Activated naive CD4-positive, alpha-beta T cell treated with Interleukin-2 at 50 U/mL for 16 hours (primary cell): ENCODE results near the gene RWDD3.

Experiments
- DNase-seq: peaks from one replicate; pipeline ENCODE4 v3.0.0-alpha.2; 2020

The RWDD3 gene, protein sequence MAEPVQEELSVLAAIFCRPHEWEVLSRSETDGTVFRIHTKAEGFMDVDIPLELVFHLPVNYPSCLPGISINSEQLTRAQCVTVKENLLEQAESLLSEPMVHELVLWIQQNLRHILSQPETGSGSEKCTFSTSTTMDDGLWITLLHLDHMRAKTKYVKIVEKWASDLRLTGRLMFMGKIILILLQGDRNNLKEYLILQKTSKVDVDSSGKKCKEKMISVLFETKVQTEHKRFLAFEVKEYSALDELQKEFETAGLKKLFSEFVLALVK

GRCh38 chr1:95233737-95234500 lies at the start of gene RWDD3:
Gene RWDD3 (plus strand): TSS chr1:95234210. CDS start chr1:95234231, 21 bp downstream.
- DNase-seq = peak; percentile 93

DNA sequence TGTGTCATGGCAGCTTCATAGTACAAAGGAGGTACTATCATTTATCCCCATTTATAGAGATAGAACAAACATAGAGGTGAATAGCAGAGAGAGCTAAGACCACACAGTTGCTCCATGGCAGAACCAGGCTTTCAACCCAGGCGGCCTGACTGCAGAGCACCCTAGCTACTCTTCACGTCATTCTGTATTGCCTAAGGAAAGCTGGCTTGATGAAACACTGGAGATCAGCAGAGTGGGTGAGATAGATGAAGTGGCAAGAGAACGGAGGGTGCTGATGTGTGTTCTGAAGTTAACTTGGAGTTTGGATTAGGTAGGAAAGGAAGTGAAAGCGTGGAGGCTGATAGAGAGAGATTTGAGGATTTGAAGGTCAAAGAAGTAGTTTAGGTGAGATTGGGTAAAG lies 47.9 kb upstream of the RWDD3 start:
- no peak for DNase-seq

DNA sequence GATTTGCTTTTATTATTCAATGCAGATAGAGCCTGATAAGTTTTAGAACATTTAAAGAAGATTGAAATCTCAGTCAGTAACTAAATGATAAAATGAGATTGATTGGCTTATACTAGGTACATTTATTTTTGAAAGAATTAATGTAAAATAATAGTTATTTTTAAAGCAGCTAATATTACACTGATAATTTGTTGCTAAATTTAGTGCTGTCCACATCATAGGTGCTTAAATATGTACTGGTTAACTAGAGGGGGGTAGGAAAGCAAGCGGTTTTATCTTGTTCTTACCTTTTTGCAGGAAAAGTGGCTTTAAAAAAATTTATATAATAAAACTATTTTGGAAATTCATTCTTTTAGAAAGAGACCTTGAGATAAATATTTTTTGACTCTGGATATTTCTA lies 40.4 kb upstream of the RWDD3 start:
- no peak for DNase-seq

DNA sequence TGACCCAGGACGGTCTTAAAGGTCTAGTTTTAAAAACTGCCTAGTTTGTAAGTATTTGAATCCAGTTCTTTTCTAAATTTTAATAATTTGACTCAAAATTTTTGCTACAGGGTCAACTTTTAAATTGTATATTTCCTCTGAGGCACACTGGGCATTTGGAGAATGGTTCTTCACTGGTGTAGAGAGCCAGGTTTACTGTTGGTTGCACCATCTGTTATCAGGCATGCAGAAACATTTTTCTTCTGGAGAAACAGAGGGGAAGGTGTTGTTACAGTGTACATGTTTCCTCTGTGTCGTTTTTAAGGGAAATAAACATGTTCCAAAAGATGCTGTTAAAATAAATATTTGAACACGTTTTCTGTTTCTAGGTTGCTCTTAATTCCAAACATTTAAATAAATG lies 39.0 kb upstream of the RWDD3 start:
- no peak for DNase-seq

DNA sequence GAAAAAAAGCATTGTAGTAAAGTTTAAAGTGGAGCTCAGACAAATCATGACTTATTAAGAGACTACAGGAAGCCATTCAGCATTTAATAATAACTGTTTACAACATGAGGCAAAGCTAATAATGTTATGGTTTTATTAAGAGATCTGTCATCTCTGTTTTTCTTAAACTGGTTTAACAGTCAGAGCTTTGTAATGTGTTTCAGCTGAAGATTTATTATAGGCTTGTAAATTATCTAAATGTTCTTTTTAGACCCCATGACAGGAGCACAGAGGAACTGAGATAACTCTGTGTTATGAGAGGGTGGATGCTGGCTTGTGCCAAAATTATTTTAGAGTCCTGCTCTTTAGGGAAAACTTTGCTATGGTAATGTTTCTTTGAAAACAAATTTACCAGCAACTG lies 38.0 kb upstream of the RWDD3 start:
- DNase-seq = no peak

DNA sequence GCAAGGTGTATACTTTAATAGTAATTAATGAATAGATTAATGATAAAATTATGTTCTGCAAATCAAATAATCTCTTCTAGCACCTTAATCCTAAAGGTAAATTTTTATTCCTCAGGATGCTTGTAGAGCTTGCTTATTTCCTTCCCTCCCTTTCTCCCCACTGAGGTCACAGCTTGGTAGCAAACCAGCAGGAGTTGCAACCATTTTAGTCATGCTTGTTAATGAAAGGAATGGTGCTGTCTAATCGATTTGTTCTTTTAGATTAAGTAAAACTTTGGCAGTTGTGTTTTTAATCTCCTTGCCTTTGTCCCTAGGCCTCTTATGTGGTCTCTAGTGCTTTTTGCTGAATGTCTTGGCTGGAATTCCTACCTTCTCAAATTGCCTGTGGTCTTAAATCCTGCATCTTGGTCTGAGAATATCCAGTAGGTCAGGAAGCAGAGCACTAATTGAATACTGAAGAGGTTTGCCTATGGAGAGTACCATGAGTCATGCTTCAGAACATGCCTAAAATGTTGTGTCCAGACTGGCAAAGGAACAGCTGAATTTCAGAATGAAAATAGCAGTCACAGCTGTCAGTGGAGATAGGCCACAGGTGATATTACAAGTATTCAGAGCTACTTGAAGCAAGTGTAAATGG lies 36.3 kb upstream of the RWDD3 start:
- DNase-seq = no peak

DNA sequence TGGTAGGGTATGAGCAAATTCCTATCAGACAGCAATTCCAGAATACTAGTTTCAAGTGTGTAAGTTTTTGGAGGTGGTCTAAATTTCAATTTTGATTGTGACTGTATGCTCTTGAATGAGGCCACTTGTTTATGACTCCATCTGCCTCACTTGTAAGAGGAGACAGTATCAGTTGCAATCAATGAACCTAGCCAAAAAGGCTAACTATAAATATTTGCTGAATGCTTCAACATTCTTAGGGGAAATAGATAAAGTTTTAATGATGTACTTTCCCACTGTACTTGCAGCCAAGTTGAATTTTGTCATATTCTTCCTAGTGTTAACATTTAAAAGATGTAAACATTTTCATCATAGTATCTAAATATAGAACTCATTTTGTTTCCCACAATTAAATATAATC lies 32.1 kb upstream of the RWDD3 start:
- DNase-seq = no peak

DNA sequence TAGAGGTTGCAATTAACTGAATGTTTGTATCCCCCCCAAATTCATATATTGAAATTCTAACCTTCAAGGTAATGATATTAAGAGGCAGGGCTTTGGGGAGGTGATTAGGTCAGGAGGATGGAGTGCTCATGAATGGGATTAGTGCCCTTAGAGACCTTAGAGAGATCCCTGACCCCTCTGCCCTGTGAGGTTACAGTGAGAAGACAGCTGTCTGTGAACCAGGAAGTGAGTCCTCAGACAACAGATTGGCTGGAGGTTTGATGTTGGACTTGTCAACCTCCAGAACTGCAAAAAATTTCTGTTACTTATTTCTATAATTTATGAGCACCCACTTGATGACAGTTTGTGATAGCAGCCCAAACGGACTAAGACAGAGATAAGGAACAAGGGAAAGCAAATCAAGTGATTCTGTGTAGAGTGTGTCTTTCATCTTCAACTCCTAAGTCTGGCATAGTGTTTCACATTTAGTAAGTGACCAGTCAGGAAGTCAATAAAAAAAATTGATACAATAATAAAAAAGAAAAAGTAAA lies 30.0 kb upstream of the RWDD3 start:
- no peak for DNase-seq

GRCh38 chr1:95206514-95206913 lies 27.5 kb upstream of the RWDD3 start:
- DNase-seq = no peak

- no peak for DNase-seq
Observed at GRCh38 chr1:95207223-95207935, 26.6 kb upstream of the RWDD3 start.

- DNase-seq = no peak
Observed at GRCh38 chr1:95208876-95209275, 25.1 kb upstream of the RWDD3 start.

GRCh38 chr1:95209291-95209690 lies 24.7 kb upstream of the RWDD3 start:
- no peak for DNase-seq

DNA sequence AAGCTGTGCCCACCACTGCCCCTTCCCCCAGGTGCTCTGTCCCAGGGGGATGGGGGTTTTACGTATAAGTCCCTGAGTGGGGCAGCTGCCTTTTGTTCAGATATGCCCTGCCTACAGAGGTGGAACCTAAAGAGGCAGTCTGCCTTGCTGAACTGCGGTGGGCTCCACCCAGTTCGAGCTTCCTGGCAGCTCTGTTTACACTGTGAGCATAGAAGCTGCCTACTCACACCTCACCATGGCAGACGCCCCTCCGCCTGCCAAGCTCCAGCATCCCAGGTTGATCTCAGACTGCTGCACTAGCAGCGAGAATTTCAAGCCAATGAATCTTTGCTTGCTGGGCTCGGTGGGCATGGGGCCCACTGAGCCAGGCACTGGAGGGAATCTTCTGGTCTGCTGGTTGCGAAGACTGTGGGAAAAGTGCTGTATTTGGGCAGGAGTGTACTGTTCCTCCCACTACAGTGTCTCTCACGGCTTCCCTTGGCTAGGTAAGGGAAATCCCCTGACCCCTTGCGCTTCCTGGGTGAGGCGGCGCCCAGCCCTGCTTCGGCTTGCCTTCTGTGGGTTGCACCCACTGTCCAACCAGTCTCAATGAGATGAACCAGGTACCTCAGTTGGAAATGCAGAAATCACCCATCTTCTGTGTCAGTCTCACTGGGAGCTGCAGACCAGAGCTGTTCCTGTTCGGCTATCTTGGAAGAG lies 17.6 kb upstream of the RWDD3 start:
- DNase-seq = no peak

GRCh38 chr1:95217371-95217770 lies 16.6 kb upstream of the RWDD3 start:
- DNase-seq = no peak

GRCh38 chr1:95219407-95219806 lies 14.6 kb upstream of the RWDD3 start:
- no peak for DNase-seq

GRCh38 chr1:95221306-95221705 lies 12.7 kb upstream of the RWDD3 start:
- DNase-seq = no peak

DNA sequence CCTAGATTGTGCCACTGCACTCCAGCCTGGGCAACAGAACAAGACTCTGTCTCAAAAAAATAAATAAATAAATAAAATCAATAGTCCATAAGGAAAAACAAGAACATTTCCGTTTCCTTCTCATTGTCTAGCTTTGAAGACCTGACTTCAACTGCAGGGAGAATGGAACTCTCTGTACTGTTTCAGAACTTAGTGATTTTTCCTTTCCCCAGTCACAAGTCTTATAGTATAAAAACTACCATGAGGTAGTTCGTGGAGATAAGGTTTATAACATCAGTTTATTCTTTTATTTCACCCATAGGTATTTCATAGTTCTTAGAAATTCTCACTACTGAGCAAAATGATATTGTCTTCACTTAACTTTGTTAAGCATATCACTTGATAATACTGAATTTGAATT lies 11.4 kb upstream of the RWDD3 start:
- DNase-seq = no peak

GRCh38 chr1:95223110-95223509 lies 10.9 kb upstream of the RWDD3 start:
- DNase-seq = no peak

DNA sequence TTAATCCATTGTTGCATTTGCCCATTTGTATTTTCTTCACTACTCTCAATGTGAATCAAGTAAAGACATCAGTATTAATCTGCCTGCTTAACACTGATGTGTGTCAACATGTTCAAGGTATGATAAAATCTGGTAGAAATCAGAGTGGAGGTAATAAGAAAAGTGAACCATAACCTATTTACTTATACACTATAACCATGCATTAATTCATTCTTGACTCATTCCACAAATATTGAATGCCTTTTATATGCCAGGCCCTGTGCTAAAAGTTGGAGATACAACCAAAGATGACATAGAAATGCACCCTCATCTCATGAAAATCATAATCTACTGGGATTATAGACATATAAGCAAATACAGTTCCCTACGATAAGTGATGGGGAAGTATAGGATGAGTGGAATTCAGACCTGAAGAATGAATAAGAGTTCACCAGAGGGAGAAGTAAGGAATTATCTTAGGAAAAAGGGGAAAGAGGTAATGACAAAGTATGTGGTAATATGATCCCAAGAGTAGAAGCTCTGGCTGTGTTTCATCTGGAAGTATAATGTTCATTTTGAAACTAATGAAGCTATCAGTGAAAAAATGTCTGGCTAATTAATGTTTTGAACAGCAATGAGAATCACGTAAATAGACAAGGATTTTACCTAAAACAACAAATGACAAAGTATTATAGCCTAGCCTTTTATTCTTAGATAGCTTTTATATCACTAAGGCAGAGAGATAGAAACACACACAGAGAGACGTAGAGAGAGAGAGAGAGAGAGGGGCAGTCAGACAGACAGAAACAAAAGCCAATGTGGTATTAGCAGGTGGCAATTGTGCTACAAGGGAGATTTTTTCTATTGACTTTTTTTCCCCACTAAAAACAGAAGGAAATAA lies 7.0 kb upstream of the RWDD3 start:
- no peak for DNase-seq

DNA sequence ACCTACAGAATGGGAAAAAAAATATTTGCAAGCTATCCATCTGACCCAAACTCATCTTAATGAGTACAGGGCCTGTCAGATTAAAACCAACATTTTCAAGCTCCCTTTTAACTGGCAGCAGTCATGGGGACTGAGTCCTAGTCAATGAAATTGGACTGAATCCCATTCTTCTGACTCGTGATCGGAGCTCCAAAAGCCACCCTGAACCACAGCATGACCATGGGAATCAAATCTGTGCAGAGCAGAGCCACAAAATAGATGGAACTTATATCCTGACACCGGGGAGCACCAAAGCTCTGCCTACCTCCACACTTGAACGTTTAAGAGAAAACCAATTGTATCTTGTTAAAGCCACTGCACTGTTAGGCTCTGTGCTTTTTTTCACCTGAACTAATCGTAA lies 5.0 kb upstream of the RWDD3 start:
- no peak for DNase-seq

DNA sequence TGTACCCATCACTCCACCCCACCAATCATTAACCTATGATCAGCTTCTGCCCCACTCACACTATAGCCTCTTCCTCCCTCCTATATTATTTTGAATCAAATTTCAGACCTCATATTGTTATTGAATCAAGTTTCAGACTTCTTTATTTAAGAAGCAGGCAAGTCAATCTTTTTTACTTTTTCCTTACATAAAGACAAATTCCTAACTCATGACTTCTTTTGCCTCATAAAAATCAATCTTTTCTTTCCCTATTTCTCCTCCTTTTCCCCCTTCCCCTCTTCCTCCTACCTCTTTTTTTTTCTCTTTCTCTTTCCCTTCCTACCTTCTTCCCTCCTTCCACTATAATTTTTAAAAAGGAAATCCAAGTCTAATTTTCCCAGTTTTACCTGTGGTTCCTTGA lies 4.3 kb upstream of the RWDD3 start:
- DNase-seq = no peak

DNA sequence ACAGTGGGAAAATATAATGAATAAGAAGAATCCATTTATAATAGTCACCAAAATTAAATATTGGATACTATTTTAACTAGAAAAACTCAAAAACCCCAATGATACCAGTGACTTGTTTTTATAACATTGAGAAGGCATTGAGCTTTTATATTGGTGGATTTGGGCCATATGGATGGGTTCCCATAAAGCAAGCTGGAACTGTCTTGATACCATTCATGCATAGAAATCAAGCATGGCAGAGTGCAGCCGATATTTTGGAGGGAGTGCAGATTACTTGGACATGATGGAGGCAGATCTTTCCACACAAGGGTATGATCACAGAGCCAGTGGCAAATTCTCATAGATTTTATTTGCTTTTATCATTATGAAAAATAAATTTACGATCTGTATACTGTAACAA lies 3.8 kb upstream of the RWDD3 start:
- DNase-seq = no peak
